HG03103 (cell line): Measurements from ENCODE around the gene NRG2.

Experiments
- ATAC-seq: cut with Tn5 transposase; IDR thresholded peaks from one replicate; pipeline ENCODE4 v1.9.1; 2021; ENCODE audit warnings: low read depth; ENCODE audit not compliant: unreplicated experiment

Gene NRG2

GRCh38 chr5:139911425-139912120 is 131.5 kb downstream of the NRG2 start:
- ATAC-seq: no peak

- ATAC-seq: no peak
Measured at GRCh38 chr5:139910901-139911300, 132.2 kb downstream of the NRG2 start.

- no peak for ATAC-seq
Measured at GRCh38 chr5:139910036-139910435, 133.1 kb downstream of the NRG2 start.

GRCh38 chr5:139908749-139909148 is 134.3 kb downstream of the NRG2 start:
- no peak for ATAC-seq

- ATAC-seq: no peak
Measured at GRCh38 chr5:139906661-139907060, 136.4 kb downstream of the NRG2 start.

GRCh38 chr5:139904816-139905661 is 138.1 kb downstream of the NRG2 start:
- no peak for ATAC-seq

GRCh38 chr5:139904566-139904815 is 138.6 kb downstream of the NRG2 start:
- no peak for ATAC-seq

GRCh38 chr5:139903795-139904565 is 139.1 kb downstream of the NRG2 start:
- no peak for ATAC-seq

- ATAC-seq: no peak
Measured at GRCh38 chr5:139903450-139903794, 139.7 kb downstream of the NRG2 start.

GRCh38 chr5:139901986-139902385 is 141.1 kb downstream of the NRG2 start:
- ATAC-seq: no peak

GRCh38 chr5:139901251-139901575 is 141.9 kb downstream of the NRG2 start:
- ATAC-seq: no peak

- no peak for ATAC-seq
Measured at GRCh38 chr5:139900546-139901250, 142.4 kb downstream of the NRG2 start.

- ATAC-seq: no peak
Measured at GRCh38 chr5:139898981-139899380, 144.1 kb downstream of the NRG2 start.

- no peak for ATAC-seq
Measured at GRCh38 chr5:139897982-139898381, 145.1 kb downstream of the NRG2 start.

GRCh38 chr5:139897342-139897741 is 145.8 kb downstream of the NRG2 start:
- no peak for ATAC-seq

- no peak for ATAC-seq
Measured at GRCh38 chr5:139896718-139897117, 146.4 kb downstream of the NRG2 start.

- no peak for ATAC-seq
Measured at GRCh38 chr5:139895647-139896046, 147.5 kb downstream of the NRG2 start.

- no peak for ATAC-seq
Measured at GRCh38 chr5:139895046-139895445, 148.1 kb downstream of the NRG2 start.

- no peak for ATAC-seq
Measured at GRCh38 chr5:139893873-139894272, 149.2 kb downstream of the NRG2 start.

GRCh38 chr5:139889410-139889809 is 153.7 kb downstream of the NRG2 start:
- no peak for ATAC-seq

GRCh38 chr5:139888370-139888769 is 154.7 kb downstream of the NRG2 start:
- ATAC-seq: no peak
